Fibroblast of villous mesenchyme (primary cell): ENCODE results near the gene EDEM3. TPM values are rescaled to one million over a fixed set of nuclear protein-coding genes. Genes with fewer than 3 reads are reported as not detected.
"Not testable (repeated sequence)": the region's sequence is repeated elsewhere in the genome, so short reads cannot be mapped to it uniquely, and the experiment has no call there.

Source experiments
- DNase-seq: peaks from one replicate; pipeline ENCODE4 v3.0.0-alpha.2; 2010; ENCODE audit warnings: low read depth
- H3K4me3 ChIP-seq: 2 replicates; pipeline ENCODE4 v1.5.1; 2011; ENCODE audit warnings: low read depth, mild to moderate bottlenecking, low read length
- CTCF ChIP-seq: IDR thresholded peaks from 2 replicates; pipeline ENCODE4 v1.5.1; 2012; ENCODE audit warnings: low read depth, mild to moderate bottlenecking, low read length; ENCODE audit not compliant: insufficient read depth
- total RNA-seq: library from RNA; depleted of rRNA; stranded (reverse); fragments of >200 nt; gene quantifications from 2 replicates; pipeline ENCODE4 v1.2.3, GENCODE V29; 2012

The EDEM3 gene
- total RNA-seq, 1 donor = 57.9 TPM

DNA sequence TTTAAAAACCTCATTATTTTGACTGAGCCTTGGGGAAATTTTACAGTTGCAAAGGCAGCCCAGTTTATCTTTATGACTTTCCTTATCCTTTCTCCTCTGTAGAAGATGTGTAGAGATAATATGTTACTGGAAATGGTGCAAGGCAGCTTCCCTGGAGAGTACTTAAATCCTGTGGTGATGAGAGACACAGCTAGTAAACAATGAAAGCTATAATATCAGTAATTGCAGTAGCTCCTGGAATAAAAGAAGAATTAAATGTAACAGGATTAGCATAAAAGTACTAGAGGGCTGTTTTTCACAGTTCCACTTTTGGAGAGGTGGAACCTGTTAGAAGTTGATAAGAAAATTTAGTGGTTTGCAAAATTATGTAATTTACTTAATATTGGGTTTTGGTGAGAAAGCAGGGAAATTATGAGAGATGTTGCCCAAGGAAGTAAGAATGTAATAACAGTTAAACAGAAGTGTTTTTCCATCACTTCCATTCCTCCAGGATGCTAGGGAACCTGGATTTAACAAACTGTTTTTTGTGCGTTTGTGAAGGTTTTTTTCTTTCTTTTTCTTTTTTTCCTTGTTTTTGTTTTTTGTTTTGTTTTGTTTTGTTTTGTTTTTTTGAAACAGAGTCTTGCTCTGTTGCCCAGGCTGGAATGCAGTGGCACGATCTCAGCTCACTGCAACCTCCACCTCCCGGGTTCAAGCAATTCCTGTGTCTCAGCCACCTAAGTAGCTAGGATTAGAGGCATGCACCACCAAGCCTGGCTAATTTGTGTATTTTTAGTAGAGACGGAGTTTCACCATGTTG lies 15.7 kb upstream of the EDEM3 start:
- H3K4me3 ChIP-seq = no peak overlapping the region
- peak; percentile 81 for DNase-seq
- no peak for TF ChIP-seq CTCF

- no peak for DNase-seq
- no peak overlapping the region for H3K4me3 ChIP-seq
- TF ChIP-seq CTCF = no peak
Measured at GRCh38 chr1:184769241-184769640, 14.6 kb upstream of the EDEM3 start.

GRCh38 chr1:184768467-184768866 lies 13.8 kb upstream of the EDEM3 start:
- DNase-seq = no peak
- TF ChIP-seq CTCF = no peak
- H3K4me3 ChIP-seq = no peak overlapping the region

DNA sequence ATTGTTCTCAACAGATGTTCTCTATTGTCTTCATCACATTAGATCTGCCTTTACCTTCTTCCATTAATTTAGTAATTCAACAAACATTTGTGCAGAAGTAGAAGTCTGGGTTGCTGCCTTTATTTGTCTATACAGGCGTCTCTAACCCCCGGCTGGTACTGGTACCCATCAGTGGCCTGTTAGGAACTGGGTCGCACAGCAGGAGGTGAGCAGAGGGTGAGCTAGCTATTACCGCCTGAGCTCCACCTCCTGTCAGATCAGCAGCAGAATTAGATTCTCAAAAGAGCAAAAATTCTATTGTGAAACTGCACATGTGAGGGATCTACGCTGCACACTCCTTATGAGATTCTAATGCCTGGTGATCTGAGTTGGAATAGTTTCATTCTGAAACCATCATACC lies 12.9 kb upstream of the EDEM3 start:
- no peak overlapping the region for H3K4me3 ChIP-seq
- DNase-seq = no peak
- TF ChIP-seq CTCF = no peak

DNA sequence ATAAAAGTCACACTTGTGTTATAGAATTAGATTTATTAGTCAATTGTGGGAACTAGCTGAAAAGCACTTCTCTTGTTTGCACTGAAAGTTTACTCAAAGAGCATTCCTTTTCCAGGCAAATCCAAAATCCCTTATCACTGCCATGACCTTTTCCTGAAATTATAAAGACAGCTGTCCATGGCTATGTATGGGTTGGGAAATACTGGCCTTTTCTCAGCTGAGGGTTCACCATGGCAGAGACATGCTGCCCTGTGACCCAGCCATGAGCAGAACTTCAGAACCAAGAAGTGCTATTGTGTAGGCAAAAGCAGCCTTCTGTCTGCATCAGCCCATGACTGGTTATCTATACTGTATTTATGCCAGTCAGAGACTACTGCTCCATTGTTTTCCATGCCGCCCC lies 9.8 kb upstream of the EDEM3 start:
- no peak for DNase-seq
- TF ChIP-seq CTCF = no peak
- H3K4me3 ChIP-seq = no peak overlapping the region

DNA sequence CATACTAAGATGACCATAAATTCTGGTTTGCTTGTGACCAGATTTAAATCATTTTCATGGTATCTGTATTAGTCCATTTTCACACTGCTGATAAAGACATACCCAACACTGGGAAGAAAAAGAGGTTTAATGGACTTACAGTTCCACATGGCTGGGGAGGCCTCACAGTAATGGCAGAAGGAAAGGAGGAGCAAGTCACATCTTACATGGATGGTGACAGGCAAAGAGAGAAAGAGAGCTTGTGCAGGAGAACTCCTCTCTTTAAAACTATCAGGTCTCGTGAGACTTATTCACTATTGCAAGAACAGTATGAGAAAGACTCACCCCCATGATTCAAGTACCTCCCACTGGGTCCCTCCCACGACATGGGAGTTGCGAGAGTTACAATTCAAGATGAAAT lies 8.9 kb upstream of the EDEM3 start:
- H3K4me3 ChIP-seq, DNase-seq: not testable (repeated sequence)

DNA sequence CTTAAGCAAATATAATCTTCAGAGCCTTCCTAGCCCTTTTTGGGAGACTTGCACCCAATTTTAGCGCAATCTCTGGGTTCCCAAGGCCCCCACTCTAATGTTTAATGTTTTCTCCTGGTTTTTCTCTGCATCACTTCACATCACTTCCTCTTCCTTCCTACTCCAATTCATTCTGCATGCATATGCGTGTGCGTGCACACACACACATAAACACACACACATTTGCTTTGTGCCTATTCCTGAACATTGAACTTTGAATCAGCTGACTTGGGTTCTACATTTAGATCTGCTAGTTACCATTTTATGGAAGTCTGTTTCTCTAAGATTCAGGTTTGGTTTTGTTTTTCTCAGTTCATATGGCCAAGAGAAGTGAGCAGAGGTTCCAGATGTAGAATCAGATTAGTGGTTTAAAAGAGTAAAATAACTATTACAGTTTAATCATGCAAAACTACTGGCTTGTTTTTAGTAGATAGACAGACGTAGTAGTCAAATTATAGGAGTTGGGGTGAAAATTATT lies 7.4 kb upstream of the EDEM3 start:
- DNase-seq = no peak
- no peak for TF ChIP-seq CTCF
- no peak overlapping the region for H3K4me3 ChIP-seq
